ENCODE measurements around the gene ATP1B1. TPM values are rescaled to one million over a fixed set of nuclear protein-coding genes. Genes with fewer than 3 reads are reported as not detected.
"Not testable (repeated sequence)": the region's sequence is repeated elsewhere in the genome, so short reads cannot be mapped to it uniquely, and the experiment has no call there.

Gene ATP1B1
- total RNA-seq, 2 donors from 2014 or later = 200 to 342 TPM

GRCh38 chr1:169122976-169123375 lies 16.5 kb downstream of the ATP1B1 start:
- TF ChIP-seq CTCF (IDR thresholded peaks at IDR 0.05) = no peak
- H3K27ac ChIP-seq = no peak overlapping the region
- DNase-seq (ENCODE audit: low spot score) = no peak
- no peak overlapping the region for H3K4me3 ChIP-seq
- no peaks in the 10 kb centered on the region for H3K27me3 ChIP-seq
- H3K36me3 ChIP-seq = peaks cover 47% of the 10 kb centered on the region
- H3K4me1 ChIP-seq = peaks cover 0 to 36% of the 10 kb centered on the region in 2 donors
- H3K9me3 ChIP-seq = no peaks in the 10 kb centered on the region

- no peak overlapping the region for H3K27ac ChIP-seq
- TF ChIP-seq CTCF (IDR thresholded peaks at IDR 0.05) = no peak
- H3K27me3 ChIP-seq = no peaks in the 10 kb centered on the region
- peaks cover 51% of the 10 kb centered on the region for H3K36me3 ChIP-seq
- no peak for DNase-seq (ENCODE audit: low spot score)
- no peak overlapping the region for H3K4me3 ChIP-seq
- H3K4me1 ChIP-seq = peaks cover 0 to 27% of the 10 kb centered on the region in 2 donors
- H3K9me3 ChIP-seq = no peaks in the 10 kb centered on the region
Measured at GRCh38 chr1:169124459-169124858, 18.0 kb downstream of the ATP1B1 start.

GRCh38 chr1:169125597-169125996 lies 19.1 kb downstream of the ATP1B1 start:
- H3K27ac ChIP-seq; H3K9me3 ChIP-seq; H3K4me3 ChIP-seq; H3K27me3 ChIP-seq; DNase-seq (ENCODE audit: low spot score): not testable (repeated sequence)
- Histone ChIP-seq H3K36me3 (peaks cover 57% of the 10 kb centered on the region), H3K4me1 (peaks cover 0 to 27% of the 10 kb centered on the region in 2 donors)

- Histone ChIP-seq H3K4me1 (peaks cover 0 to 27% of the 10 kb centered on the region in 2 donors), H3K36me3 (peaks cover 62% of the 10 kb centered on the region), H3K4me3 (no peak overlapping the region), H3K27me3 (no peaks in the 10 kb centered on the region), H3K27ac (no peak overlapping the region), H3K9me3 (no peaks in the 10 kb centered on the region)
- DNase-seq (ENCODE audit: low spot score) = no peak
- no peak for TF ChIP-seq CTCF (IDR thresholded peaks at IDR 0.05)
Measured at GRCh38 chr1:169126335-169126734, 19.8 kb downstream of the ATP1B1 start.

- Histone ChIP-seq H3K4me3 (no peak overlapping the region), H3K27me3 (no peaks in the 10 kb centered on the region), H3K36me3 (peaks cover 58% of the 10 kb centered on the region), H3K9me3 (no peaks in the 10 kb centered on the region), H3K4me1 (peaks cover 0 to 20% of the 10 kb centered on the region in 2 donors), H3K27ac (no peak overlapping the region)
- TF ChIP-seq CTCF (IDR thresholded peaks at IDR 0.05) = no peak
- no peak for DNase-seq (ENCODE audit: low spot score)
Measured at GRCh38 chr1:169127305-169127704, 20.8 kb downstream of the ATP1B1 start.

GRCh38 chr1:169128562-169128961 lies 22.1 kb downstream of the ATP1B1 start:
- Histone ChIP-seq H3K27me3 (no peaks in the 10 kb centered on the region), H3K9me3 (no peaks in the 10 kb centered on the region), H3K36me3 (peaks cover 66% of the 10 kb centered on the region), H3K4me1 (peaks cover 0 to 17% of the 10 kb centered on the region in 2 donors), H3K27ac (no peak overlapping the region), H3K4me3 (no peak overlapping the region)
- DNase-seq (ENCODE audit: low spot score) = no peak
- no peak for TF ChIP-seq CTCF (IDR thresholded peaks at IDR 0.05)
